ENCODE measurements around the gene GALNT13. TPM values are rescaled to one million over a fixed set of nuclear protein-coding genes. Genes with fewer than 3 reads are reported as not detected.

GALNT13 gene
- total RNA-seq, 2 experiments from 2014 or later: not detected

- no peak overlapping the region for H3K27ac Mint-ChIP-seq
- no peaks in the 10 kb centered on the region for H3K4me1 Mint-ChIP-seq (ENCODE audit: low read depth)
- DNase-seq (no peak), ATAC-seq (ENCODE audit: poor library complexity) (no peak)
- Histone ChIP-seq H3K36me3 (ENCODE audit: insufficient read depth, low read length) (no peaks in the 10 kb centered on the region), H3K9me3 (ENCODE audit: control insufficient read depth in 1 of 2, insufficient read depth in 1 of 2, low read length in 2 of 2) (no peaks in the 10 kb centered on the region), H3K27ac (ENCODE audit: low read depth in 1 of 2, low read length in 2 of 2) (no peak overlapping the region), H3K4me1 (ENCODE audit: insufficient read depth, low read length) (no peaks in the 10 kb centered on the region), H3K4me3 (ENCODE audit: low read length) (no peak overlapping the region), H3K27me3 (ENCODE audit: control insufficient read depth in 1 of 2, insufficient read depth in 2 of 2, low read length in 2 of 2) (no peaks in the 10 kb centered on the region)
- ChIA-PET CTCF (no interaction called here), POLR2A (no interaction called here)
- peaks cover 3% of the 10 kb centered on the region for H3K9me3 Mint-ChIP-seq
- no peaks in the 10 kb centered on the region for H3K36me3 Mint-ChIP-seq (ENCODE audit: low read depth)
- H3K4me3 Mint-ChIP-seq: no peak overlapping the region
- H3K27me3 Mint-ChIP-seq: no peaks in the 10 kb centered on the region
- intact Hi-C loops (cut with DNase I, micrococcal nuclease): no loop called here
- TF ChIP-seq CTCF (IDR thresholded peaks at IDR 0.05): no peak
Measured at GRCh38 chr2:154173919-154174318, 302.2 kb downstream of the GALNT13 start.

- Histone ChIP-seq H3K27ac (ENCODE audit: low read depth in 1 of 2, low read length in 2 of 2) (no peak overlapping the region), H3K4me1 (ENCODE audit: insufficient read depth, low read length) (no peaks in the 10 kb centered on the region), H3K36me3 (ENCODE audit: insufficient read depth, low read length) (no peaks in the 10 kb centered on the region), H3K27me3 (ENCODE audit: control insufficient read depth in 1 of 2, insufficient read depth in 2 of 2, low read length in 2 of 2) (no peaks in the 10 kb centered on the region), H3K9me3 (ENCODE audit: control insufficient read depth in 1 of 2, insufficient read depth in 1 of 2, low read length in 2 of 2) (no peaks in the 10 kb centered on the region), H3K4me3 (ENCODE audit: low read length) (no peak overlapping the region)
- H3K36me3 Mint-ChIP-seq (ENCODE audit: low read depth): no peaks in the 10 kb centered on the region
- intact Hi-C loops (cut with DNase I, micrococcal nuclease): no loop called here
- no peak for TF ChIP-seq CTCF (IDR thresholded peaks at IDR 0.05)
- H3K9me3 Mint-ChIP-seq: peaks cover 6% of the 10 kb centered on the region
- ATAC-seq (ENCODE audit: poor library complexity) (no peak), DNase-seq (no peak)
- H3K4me1 Mint-ChIP-seq (ENCODE audit: low read depth): no peaks in the 10 kb centered on the region
- no peak overlapping the region for H3K4me3 Mint-ChIP-seq
- no peak overlapping the region for H3K27ac Mint-ChIP-seq
- H3K27me3 Mint-ChIP-seq: no peaks in the 10 kb centered on the region
- CTCF ChIA-PET: no interaction called here
- POLR2A ChIA-PET: no interaction called here
Measured at GRCh38 chr2:154182008-154182407, 310.3 kb downstream of the GALNT13 start.

GRCh38 chr2:154187948-154188347 lies 316.2 kb downstream of the GALNT13 start:
- H3K36me3 Mint-ChIP-seq (ENCODE audit: low read depth): no peaks in the 10 kb centered on the region
- TF ChIP-seq CTCF (IDR thresholded peaks at IDR 0.05): no peak
- H3K4me1 ChIP-seq (ENCODE audit: insufficient read depth, low read length): no peaks in the 10 kb centered on the region
- H3K4me3 ChIP-seq (ENCODE audit: low read length): no peak overlapping the region
- H3K27me3 ChIP-seq (ENCODE audit: control insufficient read depth in 1 of 2, insufficient read depth in 2 of 2, low read length in 2 of 2): no peaks in the 10 kb centered on the region
- intact Hi-C loops (cut with DNase I, micrococcal nuclease): no loop called here
- H3K27me3 Mint-ChIP-seq: no peaks in the 10 kb centered on the region
- no peaks in the 10 kb centered on the region for H3K4me1 Mint-ChIP-seq (ENCODE audit: low read depth)
- no peak for ATAC-seq (ENCODE audit: poor library complexity)
- ChIA-PET CTCF (interaction anchor here (0.6 kb wide), 1 partner anchor 409 kb away, joined by 3 read pairs; no protein-coding TSS in a partner anchor), POLR2A (no interaction called here)
- H3K36me3 ChIP-seq (ENCODE audit: insufficient read depth, low read length): no peaks in the 10 kb centered on the region
- peaks cover 4 to 10% of the 10 kb centered on the region in 2 experiments for H3K9me3 ChIP-seq (ENCODE audit: control insufficient read depth in 1 of 2, insufficient read depth in 1 of 2, low read length in 2 of 2)
- H3K27ac Mint-ChIP-seq: no peak overlapping the region
- H3K27ac ChIP-seq (ENCODE audit: low read depth in 1 of 2, low read length in 2 of 2): no peak overlapping the region
- peaks cover 8% of the 10 kb centered on the region for H3K9me3 Mint-ChIP-seq
- H3K4me3 Mint-ChIP-seq: no peak overlapping the region
- no peak for DNase-seq
